GM08714 (cell line): ENCODE data around the gene MAD1L1.
"Not testable (repeated sequence)": the region's sequence is repeated elsewhere in the genome, so short reads cannot be mapped to it uniquely, and the experiment has no call there.

Experiments used
- H3K4me3 ChIP-seq: fragments of 200-500 bp; sonication (Bioruptor generic); 2 replicates; pipeline ENCODE4 v1.5.1; 2014; ENCODE audit warnings: mild to moderate bottlenecking, low read length, inconsistent platforms
- ZNF274 ChIP-seq: IDR thresholded peaks from 2 replicates; pipeline ENCODE4 v1.6.1; 2012; ENCODE audit warnings: mild to moderate bottlenecking, low read depth, low read length

Gene MAD1L1

DNA sequence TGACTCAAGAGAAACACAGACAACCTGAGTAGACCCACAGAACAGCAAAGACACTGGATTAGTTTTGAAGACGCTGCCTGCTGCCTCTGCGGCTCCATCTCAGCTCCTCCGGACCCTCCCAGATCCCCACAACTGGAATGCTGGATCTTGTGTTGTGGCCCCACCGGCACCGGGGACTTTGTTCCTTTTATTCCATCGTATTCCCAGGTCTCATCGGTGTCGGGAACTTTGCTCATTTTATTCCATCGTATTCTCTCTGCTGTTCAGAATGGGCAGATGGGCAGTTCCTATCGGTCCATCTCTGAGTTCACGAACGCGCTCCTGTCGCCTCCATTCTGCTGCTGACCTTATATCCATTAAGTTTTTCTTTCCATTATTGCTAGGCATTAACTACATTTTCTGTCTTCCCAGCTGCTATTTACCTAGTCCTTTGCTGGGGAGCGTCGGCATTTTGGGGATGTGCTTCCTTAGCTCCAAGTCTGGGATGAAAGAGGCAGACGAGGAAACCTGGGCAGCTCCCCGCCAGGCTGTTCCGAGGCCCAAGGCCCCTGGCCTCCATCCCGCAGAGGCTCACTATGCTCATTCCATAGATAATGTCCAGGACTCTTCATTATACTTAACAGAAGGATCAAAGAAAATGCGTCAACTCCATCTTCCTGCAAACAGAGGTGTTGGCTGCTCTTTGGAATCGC lies 192.4 kb downstream of the MAD1L1 start:
- H3K4me3 ChIP-seq, result no peak overlapping the region
- no peak for TF ChIP-seq ZNF274

DNA sequence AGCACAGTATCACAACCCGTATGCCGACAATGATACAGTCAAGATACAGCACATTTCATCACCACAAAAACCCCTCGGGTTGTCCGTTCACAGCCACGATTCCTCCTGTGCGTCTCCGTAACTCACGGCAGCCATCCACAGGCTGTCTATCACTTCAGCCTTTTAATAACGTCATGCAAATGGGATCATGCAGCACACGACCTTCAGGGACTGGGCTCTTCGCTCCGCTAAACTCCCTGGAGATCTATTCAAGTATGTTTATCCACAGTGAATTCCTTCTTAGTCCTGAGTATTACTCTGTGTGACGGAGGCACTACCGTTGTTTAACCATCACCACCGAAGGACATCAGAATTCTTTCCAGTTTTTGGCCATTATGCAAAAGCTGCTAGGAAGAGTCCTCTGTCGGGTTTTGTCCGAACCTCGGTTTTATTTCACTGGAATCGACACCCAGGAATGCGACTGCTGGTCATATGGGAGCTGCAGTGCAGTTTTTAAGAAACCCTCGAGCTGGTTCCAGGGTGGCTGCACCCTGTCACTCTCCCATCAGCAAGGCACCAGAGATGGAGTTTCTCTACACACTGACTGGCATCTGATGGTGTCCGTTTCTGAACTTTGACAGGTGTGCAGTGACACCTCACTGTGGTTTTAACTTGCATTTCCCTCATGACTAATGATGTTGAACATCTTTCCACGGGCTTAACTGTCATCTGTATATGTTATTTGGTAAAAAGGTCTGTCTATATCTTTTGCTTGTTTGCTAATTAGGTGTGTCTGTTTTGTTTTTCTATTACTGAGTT lies 193.6 kb downstream of the MAD1L1 start:
- no peak for TF ChIP-seq ZNF274
- H3K4me3 ChIP-seq, result no peak overlapping the region

DNA sequence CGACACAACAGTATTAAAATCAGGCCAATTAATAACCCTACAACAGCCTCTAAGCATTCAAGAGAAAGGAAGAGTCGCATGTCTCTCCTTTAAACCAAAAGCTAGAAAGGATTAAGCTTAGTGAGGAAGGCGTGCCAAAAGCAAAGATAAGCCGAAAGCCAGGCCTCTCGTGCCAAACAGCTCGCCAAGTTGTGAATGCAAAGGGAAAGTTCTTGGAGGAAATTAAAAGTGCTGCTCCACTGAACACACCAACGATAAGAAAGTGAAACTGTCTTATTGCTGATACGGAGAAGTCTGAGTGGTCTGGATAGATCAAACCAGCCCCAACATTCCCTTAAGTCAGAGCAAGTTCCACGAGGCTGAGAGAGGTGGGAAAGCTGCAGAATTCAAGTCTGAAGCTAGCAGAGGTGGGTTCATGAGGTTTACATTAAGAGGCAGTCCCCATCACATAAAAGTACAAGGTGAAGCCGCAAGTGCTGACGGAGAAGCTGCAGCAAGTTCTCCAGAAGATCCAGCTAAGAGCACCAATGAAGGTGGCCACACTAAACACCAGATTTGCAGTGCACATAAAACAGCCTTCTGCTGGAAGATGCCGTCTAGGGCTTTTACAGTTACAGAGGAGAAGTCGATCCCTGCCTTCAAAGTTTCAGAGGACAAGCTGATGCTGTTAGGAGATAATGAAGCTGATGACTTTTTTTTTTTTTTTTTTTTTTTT lies 194.8 kb downstream of the MAD1L1 start:
- no peak for TF ChIP-seq ZNF274
- no peak overlapping the region; the same call in 1 of the 2 replicates for H3K4me3 ChIP-seq

DNA sequence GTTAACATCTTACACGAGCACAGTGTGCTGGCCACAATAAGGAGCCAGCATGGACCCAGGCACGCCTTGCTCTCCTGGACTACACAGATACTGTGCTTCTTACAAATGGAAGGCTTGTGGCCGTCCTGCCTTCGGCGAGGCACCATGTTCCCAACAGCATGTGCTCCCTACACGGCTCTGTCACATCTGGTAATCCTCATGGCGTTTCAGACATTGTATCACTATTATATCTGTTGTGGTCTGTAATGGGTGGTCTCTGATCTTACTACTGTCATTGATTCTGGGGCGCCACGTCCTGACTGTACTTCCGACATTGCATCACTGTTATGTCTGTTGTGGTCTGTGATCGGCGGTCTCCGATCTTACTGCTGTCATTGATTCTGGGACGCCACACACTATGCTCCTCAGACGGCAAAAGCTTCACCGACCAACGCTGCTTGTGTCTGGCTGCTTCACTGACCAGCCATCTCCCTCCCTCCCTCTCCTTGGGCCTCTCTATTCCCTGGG lies 195.4 kb downstream of the MAD1L1 start:
- H3K4me3 ChIP-seq, result no peak overlapping the region
- TF ChIP-seq ZNF274, result no peak

DNA sequence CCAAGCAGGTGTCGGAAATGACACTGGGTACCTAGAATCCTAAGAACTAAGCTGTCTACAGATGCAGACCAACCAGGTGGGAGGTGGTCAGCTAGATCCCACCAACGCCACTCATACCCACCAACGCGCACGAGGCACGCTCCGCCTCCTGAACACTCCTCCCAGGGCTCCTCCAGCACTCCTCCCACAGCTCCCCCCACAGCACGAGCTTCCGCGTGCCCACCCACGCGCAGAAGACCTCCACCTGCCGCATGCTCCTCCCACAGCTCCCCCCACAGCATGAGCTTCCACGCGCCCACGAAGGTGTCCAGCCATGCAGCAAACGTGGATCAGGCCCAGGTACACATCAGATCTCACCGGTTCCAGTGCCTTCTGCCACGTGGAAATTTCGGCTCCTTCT lies 196.0 kb downstream of the MAD1L1 start:
- no peak for TF ChIP-seq ZNF274
- no peak overlapping the region for H3K4me3 ChIP-seq

DNA sequence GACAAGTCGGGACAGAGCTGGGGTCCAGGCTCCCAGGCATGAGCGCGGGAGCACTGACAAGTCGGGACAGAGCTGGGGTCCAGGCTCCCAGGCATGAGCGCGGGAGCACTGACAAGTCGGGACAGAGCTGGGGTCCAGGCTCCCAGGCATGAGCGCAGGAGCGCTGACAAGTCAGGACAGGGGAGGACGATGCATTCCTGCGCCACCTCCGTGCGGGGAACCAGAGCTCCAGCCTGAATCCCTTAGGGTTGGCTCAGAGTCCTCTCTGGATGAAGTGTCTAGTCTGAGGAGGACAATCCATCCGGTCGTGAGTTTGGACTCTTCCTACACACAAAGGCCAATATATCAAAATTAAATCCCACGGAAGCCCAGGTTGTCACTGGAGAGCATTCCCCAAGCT lies 196.5 kb downstream of the MAD1L1 start:
- not testable (repeated sequence) for H3K4me3 ChIP-seq

DNA sequence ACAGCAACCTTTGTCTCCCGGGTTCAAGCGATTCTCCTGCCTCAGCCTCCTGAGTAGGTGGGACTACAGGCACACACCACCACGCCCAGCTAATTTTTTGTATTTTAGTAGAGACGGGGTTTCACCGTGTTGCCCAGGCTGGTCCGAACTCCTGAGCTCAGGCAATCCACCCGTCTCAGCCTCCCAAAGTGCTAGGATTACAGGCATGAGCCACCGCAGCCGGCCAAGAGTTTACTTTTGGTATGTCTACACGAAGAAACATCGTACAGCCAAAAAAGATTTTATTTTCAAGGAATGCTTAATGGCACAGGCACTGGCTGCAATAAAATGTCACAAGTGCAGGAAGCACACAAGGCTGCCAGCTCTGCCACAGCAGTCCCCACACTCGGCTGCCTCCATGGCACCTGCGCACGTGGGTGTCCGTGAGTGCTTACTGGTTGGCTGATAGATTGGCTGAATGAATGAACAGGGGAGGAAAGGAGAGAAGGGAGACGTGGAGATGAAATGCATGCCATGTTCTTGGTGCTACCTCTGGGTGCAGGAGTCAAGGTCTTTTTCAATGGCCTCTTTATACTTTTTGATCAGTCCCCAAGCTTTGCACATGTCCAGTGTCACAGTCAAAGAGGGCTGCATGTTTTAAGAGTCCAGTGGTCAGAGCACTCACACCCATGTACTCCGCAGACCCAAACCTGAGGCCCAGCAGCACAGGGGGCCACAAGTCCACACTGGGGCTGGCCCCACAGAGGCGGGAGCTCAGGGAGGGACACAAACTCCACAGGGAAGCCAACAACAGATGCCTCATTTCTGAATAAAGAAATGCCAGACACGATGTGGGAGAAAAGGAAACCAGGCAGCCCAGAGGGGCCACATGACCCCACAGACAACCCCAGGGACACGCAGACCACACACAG lies 198.2 kb downstream of the MAD1L1 start:
- H3K4me3 ChIP-seq, result no peak overlapping the region
- TF ChIP-seq ZNF274, result no peak

DNA sequence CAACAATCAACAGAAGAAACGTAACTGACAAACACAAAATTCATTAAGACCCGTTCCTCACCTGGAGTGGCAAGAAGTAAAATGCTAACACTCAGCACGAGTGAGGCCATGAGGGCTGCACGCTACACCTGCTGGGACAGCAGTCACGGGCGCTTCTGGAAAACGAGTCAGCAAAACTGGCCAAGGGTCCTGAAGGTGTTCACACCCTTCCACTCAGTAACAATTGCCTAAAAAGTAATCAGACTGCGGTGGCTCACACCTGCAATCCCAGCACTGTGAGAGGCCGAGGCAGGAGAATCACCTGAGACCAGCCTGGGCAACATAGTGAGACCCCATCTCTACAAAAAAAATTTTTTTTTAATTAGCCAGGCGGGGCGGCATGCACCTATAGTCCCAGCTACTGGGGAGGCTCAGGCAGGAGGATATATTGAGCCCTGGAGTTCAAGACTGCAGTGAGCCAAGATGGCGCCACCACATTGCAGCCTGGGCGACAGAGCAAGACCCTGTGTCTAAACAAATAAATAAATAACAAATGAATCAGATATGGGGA lies 199.1 kb downstream of the MAD1L1 start:
- no peak overlapping the region for H3K4me3 ChIP-seq
- no peak for TF ChIP-seq ZNF274

DNA sequence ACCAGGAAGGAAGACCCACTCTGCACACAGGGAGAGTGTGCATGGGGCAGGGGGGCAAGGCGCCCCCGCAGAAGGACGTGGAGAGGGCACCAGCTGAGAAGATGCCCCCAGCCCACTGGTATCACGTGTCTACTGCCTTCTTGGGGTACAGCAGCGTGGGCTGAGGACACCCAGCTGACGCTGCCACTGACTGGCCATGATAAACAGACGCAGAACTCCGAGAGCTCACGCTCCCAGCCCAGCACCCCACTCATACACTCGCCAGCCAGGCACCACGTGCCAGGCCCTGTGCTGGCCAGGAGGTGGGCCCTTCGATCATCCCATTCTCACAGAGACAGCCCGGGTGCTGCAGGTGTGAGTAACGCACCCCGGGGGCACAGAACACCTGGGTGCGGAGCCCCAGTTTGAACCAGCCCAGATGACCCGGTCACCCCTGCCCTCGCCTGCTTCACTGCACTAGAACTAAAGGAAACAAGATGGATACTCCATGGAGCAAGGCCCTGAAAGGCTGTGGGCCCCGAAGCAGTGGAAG lies 199.8 kb downstream of the MAD1L1 start:
- no peak for TF ChIP-seq ZNF274
- H3K4me3 ChIP-seq, result no peak overlapping the region

DNA sequence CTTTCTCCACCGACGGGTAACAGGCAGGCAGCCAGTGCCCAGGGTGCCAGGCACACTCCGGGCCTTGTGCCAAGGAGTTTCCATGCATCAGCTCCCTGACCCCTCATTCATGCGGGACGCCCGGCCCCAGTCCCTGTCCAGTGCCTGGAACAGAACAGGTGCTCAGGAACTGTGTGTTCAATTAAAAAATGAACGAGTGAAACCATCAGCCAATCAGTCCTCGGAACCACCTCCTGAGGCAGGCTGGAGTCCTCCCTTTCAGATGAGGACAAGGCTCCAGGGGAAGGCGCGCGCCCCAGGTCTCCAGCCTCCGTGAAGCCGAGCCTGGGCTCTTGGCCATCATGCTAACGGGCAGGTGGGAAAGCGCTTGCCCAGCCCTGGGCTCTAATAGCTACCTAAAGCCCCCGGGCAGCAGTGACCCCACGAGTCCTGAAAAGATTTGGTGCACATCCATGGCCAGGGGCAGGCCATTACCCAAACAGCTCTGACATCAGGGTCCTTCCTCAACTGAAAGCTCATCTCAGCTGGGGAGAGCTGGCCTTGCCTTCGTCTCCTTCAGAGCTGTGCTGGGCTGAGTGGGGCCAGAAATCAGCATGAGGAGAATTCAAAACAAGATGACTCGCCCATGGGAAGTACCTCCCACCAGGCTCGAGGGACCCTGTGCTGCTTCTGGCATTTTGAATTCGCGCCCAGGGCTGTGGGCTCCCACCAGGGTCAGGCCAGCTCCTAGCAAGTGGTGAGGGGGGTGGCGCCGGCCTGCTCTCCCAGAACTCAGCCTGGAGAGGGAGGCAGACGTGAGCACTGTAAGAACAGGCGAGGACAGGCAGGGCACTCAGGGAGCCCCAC lies 200.5 kb downstream of the MAD1L1 start:
- no peak overlapping the region for H3K4me3 ChIP-seq
- no peak for TF ChIP-seq ZNF274

DNA sequence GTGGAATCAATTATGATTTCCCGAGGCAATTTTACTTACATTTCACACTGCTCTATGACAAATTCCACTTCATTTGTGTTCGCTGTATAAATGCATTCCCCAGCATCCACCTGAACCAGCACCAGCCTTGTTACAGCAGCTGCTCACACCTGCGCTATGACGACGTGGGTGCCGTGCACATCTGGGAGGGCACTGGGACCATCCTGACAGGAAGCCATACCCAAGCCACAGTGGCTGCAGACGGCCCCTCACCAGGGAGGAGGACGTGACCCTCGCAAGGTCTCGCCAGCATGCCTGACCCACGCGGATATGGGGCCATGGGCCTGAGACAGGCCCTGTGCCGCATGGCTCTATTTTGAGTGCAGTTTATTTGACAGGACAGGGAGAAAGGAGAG lies 201.3 kb downstream of the MAD1L1 start:
- no peak for TF ChIP-seq ZNF274
- no peak overlapping the region for H3K4me3 ChIP-seq

DNA sequence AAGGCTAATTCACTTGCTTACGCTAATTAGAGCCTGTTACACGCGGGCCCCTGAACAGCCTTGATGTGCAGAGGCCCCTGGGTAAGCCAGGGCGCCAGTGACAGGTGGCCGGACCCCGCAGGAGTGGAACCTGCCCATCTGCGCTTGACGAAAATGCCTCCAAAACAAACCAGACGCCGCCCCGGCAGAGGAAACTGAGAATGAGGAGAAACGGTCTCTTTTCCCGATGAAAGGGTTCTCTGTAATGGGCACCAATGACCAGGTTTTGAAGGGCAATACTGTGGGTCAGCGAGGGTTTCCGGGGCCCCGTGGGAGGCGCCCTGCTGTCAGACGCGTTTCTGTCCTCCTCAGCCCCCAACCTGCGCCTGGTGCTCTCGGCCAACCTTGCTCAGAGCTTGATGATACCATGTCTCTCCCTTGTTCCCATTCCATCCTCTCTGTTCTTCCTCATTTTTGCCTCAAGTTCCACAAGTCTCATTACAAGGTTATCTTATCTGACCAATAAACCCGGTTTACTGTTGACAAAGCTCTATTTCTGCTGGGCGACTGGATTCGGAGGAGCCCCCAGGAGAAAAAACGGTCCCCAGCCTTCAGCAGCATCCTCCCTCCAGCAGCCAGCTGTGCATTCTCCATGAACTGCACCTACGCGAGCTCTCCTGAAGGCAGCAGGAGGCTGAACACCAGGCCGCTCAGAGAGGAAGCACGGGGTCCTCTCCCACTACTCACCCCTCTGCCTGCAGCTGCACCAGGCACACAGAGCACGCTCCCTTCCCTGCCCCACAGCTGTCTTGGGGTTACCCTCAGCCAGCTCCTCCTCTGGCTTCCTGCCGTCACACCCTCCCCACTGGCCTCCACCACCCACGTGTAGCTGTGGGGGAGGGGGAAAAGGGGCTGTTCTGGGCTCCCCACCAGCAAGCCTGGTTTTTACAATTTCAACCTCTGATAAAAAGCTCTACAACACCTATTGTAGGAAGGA lies 202.0 kb downstream of the MAD1L1 start:
- TF ChIP-seq ZNF274, result no peak
- no peak overlapping the region for H3K4me3 ChIP-seq
